AG04450 (cell line): ENCODE measurements around the gene MINAR1. TPM values are rescaled to one million over a fixed set of nuclear protein-coding genes. Genes with fewer than 3 reads are reported as not detected.

Experiments used
- CTCF ChIA-PET: fragments of 300-600, 350-600 bp; formaldehyde crosslinking; extraction: SDS; loops from one replicate; lab custom pipeline; 2022; ENCODE audit warnings: antibody characterized with exemption, inconsistent platforms; lab: Charles Lee
- POLR2A ChIA-PET: fragments of 350-600 bp; formaldehyde crosslinking; extraction: SDS; loops from one replicate; lab custom pipeline; 2021; ENCODE audit warnings: antibody characterized with exemption, inconsistent platforms; lab: Yijun Ruan, JAX
- DNase-seq: peaks from one replicate; pipeline ENCODE4 v3.0.0-alpha.2; 2011; ENCODE audit warnings: low read depth, low spot score
- H3K27ac ChIP-seq: one replicate; pipeline ENCODE4 v1.5.1; 2012; ENCODE audit warnings: low read depth, low read length, control low read depth
- H3K27me3 ChIP-seq: one replicate; pipeline ENCODE4 v1.6.0; 2012; ENCODE audit warnings: low read length; ENCODE audit not compliant: control insufficient read depth, insufficient read depth
- H3K4me3 ChIP-seq: 2 replicates; pipeline ENCODE4 v1.5.1; 2011; ENCODE audit warnings: mild to moderate bottlenecking, low read depth, low read length, control low read depth
- H3K9me3 ChIP-seq: 2 replicates; pipeline ENCODE4 v1.5.1; 2012; ENCODE audit warnings: low read length; ENCODE audit not compliant: control insufficient read depth, insufficient read depth
- CTCF ChIP-seq: IDR thresholded peaks from 2 replicates; pipeline ENCODE4 v1.5.1; 2011; ENCODE audit warnings: low read depth, low read length, control low read depth, inconsistent platforms
- polyA plus RNA-seq: library from polyadenylated mRNA; depleted of rRNA; stranded (reverse); fragments of >200 nt; gene quantifications from 2 replicates; pipeline ENCODE4 v1.2.3, GENCODE V29; 2011; rRNA removed

Gene MINAR1
- polyA plus RNA-seq, 1 experiment, result 0.76 TPM

DNA sequence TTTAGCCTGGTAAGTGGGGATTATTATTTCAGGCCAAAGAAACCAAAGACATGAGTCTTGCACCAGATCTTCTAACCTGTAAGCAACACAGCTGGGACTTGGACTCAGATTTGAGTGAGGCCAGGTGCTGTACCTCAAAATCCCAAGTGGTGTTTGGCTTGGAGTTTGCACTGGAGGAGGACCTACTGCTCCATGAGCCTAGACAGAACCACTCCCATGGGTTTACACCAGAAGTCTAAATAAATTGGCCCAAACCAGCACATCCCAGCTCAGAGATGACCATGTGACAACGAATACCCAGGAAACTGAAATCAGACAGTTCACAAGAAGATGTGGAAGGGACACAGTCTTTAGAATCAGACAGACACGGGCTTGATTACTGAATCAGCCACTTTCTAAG is 47.5 kb downstream of the MINAR1 start:
- no peak for TF ChIP-seq CTCF

DNA sequence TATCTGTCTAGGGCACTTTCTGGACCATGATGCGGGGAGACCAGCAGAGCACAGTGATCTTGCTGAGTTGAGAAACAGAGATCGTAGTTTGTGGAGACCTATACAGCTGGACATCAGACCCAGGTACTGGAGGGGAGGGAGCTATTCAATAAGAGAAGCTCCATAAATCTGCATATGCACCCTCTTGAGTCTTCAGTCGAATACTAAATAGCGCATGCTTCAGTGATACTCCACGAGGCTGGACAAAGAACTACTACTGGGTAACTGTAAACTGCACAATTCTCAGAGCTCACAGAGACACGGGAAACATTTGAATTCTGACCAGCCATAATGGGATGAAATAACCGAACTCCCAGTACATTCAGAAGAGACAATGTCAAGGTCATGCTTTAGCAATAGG is 49.7 kb downstream of the MINAR1 start:
- POLR2A ChIA-PET, result no interaction called here
- DNase-seq, result no peak
- no peaks in the 10 kb centered on the region for H3K9me3 ChIP-seq
- no peaks in the 10 kb centered on the region for H3K27me3 ChIP-seq
- no peak overlapping the region for H3K4me3 ChIP-seq
- TF ChIP-seq CTCF, result no peak
- H3K27ac ChIP-seq, result no peak overlapping the region
- CTCF ChIA-PET, result interaction anchor here (0.9 kb wide), 1 partner anchor 31 kb away, joined by 3 read pairs; no protein-coding TSS in a partner anchor

More for the DNA sequence above, 47.5 kb downstream of the MINAR1 start:
- Histone ChIP-seq H3K4me3 (no peak overlapping the region), H3K9me3 (no peaks in the 10 kb centered on the region), H3K27ac (no peak overlapping the region), H3K27me3 (no peaks in the 10 kb centered on the region)
- DNase-seq, result no peak
- ChIA-PET POLR2A (no interaction called here), CTCF (no interaction called here)

Other genes starting within 250 kb of the MINAR1 start
- gene ANKRD34C, start 149.6 kb upstream of the MINAR1 start, polyA plus RNA-seq, result not detected in 2 replicates
- 212 and 242 TPM in 2 replicates for gene TMED3, start 121.2 kb upstream of the MINAR1 start, polyA plus RNA-seq